ENCODE results near the gene NAALADL2.

The NAALADL2 gene

GRCh38 chr3:175535351-175535750 is 676.2 kb downstream of the NAALADL2 start:
- no peaks in the 10 kb centered on the region for H3K36me3 ChIP-seq
- DNase-seq, result no peak
- no peaks in the 10 kb centered on the region for H3K4me1 ChIP-seq
- no peak overlapping the region for H3K4me3 ChIP-seq
- no peak overlapping the region for H3K27ac ChIP-seq
- intact Hi-C loops (cut with DNase I; ENCODE audit: low total_unique reads), result no loop called here
- no peak for TF ChIP-seq CTCF (IDR thresholded peaks at IDR 0.05)
- no peaks in the 10 kb centered on the region for H3K27me3 ChIP-seq
- no peaks in the 10 kb centered on the region for H3K9me3 ChIP-seq

GRCh38 chr3:175546115-175546514 is 687.0 kb downstream of the NAALADL2 start:
- no peaks in the 10 kb centered on the region for H3K4me1 ChIP-seq
- H3K36me3 ChIP-seq, result no peaks in the 10 kb centered on the region
- TF ChIP-seq CTCF (IDR thresholded peaks at IDR 0.05), result no peak
- DNase-seq, result no peak
- no peak overlapping the region for H3K27ac ChIP-seq
- H3K9me3 ChIP-seq, result no peaks in the 10 kb centered on the region
- no peak overlapping the region for H3K4me3 ChIP-seq
- intact Hi-C loops (cut with DNase I; ENCODE audit: low total_unique reads), result no loop called here
- H3K27me3 ChIP-seq, result no peaks in the 10 kb centered on the region

- DNase-seq, result no peak
- no peak overlapping the region for H3K27ac ChIP-seq
- no peak overlapping the region for H3K4me3 ChIP-seq
- no peaks in the 10 kb centered on the region for H3K4me1 ChIP-seq
- H3K36me3 ChIP-seq, result no peaks in the 10 kb centered on the region
- H3K27me3 ChIP-seq, result no peaks in the 10 kb centered on the region
- intact Hi-C loops (cut with DNase I; ENCODE audit: low total_unique reads), result no loop called here
- no peak for TF ChIP-seq CTCF (IDR thresholded peaks at IDR 0.05)
- H3K9me3 ChIP-seq, result no peaks in the 10 kb centered on the region
These were observed 693.8 kb downstream of the NAALADL2 start for GRCh38 chr3:175552929-175553328.

GRCh38 chr3:175554801-175555200 is 695.7 kb downstream of the NAALADL2 start:
- Histone ChIP-seq H3K27ac (no peak overlapping the region), H3K4me3 (no peak overlapping the region), H3K4me1 (no peaks in the 10 kb centered on the region), H3K9me3 (no peaks in the 10 kb centered on the region), H3K27me3 (no peaks in the 10 kb centered on the region), H3K36me3 (no peaks in the 10 kb centered on the region)
- TF ChIP-seq CTCF (IDR thresholded peaks at IDR 0.05), result no peak
- intact Hi-C loops (cut with DNase I; ENCODE audit: low total_unique reads), result no loop called here
- no peak for DNase-seq

- H3K27ac ChIP-seq, result no peak overlapping the region
- intact Hi-C loops (cut with DNase I; ENCODE audit: low total_unique reads), result no loop called here
These were observed 699.1 kb downstream of the NAALADL2 start for GRCh38 chr3:175558261-175558660.

More at GRCh38 chr3:175558261-175558660, 699.1 kb downstream of the NAALADL2 start:
- DNase-seq, result no peak
- no peaks in the 10 kb centered on the region for H3K36me3 ChIP-seq
- no peaks in the 10 kb centered on the region for H3K4me1 ChIP-seq
- TF ChIP-seq CTCF (IDR thresholded peaks at IDR 0.05), result no peak
- no peaks in the 10 kb centered on the region for H3K27me3 ChIP-seq
- no peaks in the 10 kb centered on the region for H3K9me3 ChIP-seq
- no peak overlapping the region for H3K4me3 ChIP-seq

Measured in tibial artery (tissue), 4 donors.